H1 (cell line): ENCODE measurements around the gene GPR135. TPM values are rescaled to one million over a fixed set of nuclear protein-coding genes. Genes with fewer than 3 reads are reported as not detected.

Experiments
- GTF2F1 ChIP-seq: IDR thresholded peaks from 2 replicates; pipeline ENCODE4 v1.6.1; 2012; ENCODE audit warnings: low read depth, low read length, improper control_type of control experiment, borderline replicate concordance
- MAFK ChIP-seq: IDR thresholded peaks from 2 replicates; pipeline ENCODE4 v1.6.1; 2012; ENCODE audit warnings: low read depth, mild to moderate bottlenecking, improper control_type of control experiment, low read length
- NRF1 ChIP-seq: IDR thresholded peaks from 2 replicates; pipeline ENCODE4 v1.6.1; 2011; ENCODE audit warnings: mild to moderate bottlenecking, low read depth, low read length, improper control_type of control experiment
- SAP30 ChIP-seq: fragments of 300-600 bp; sonication (generic); IDR thresholded peaks from 2 replicates; pipeline ENCODE4 v1.7.1; 2012; ENCODE audit warnings: low read length, moderate library complexity, mild to moderate bottlenecking, inconsistent platforms; ENCODE audit not compliant: insufficient read depth, insufficient replicate concordance
- polyA plus RNA-seq, 7 experiments: library from polyadenylated mRNA; depleted of rRNA in 3 of 7; stranded (reverse) in 5 of 7; unstranded in 2 of 7; fragments of >200 nt in 5 of 7; fragments of 200-250 nt in 2 of 7; gene quantifications; 1 replicate in 5 of 7; 2 replicates in 1 of 7; 4 replicates in 1 of 7; pipeline versions ENCODE4 v1.2.1 to v1.2.3, GENCODE V29; 2011 to 2013; ENCODE audit warnings: missing spikeins in 2 of 7, mixed read lengths in 2 of 7
- total RNA-seq: library from RNA; stranded (reverse); fragmentation: NEBNext Ultra II Directional; extraction: Animal tissue kit (Norgen Biotek cat#: 25700); gene quantifications from 2 replicates; pipeline ENCODE4 v1.2.1, GENCODE V29; 2021

GPR135 gene
- total and polyA plus RNA-seq, 2 of the 8 experiments (the other 6 are each of a cell fraction or from before 2014, with no cell fraction given) = 0.48 to 1.1 TPM

- TF ChIP-seq NRF1 = no peak
- TF ChIP-seq MAFK = no peak
- TF ChIP-seq SAP30 = no peak
- TF ChIP-seq GTF2F1 = no peak
Observed at GRCh38 chr14:59510966-59511365, 45.8 kb upstream of the GPR135 start (continued).
